HEK293T (cell line): Measurements from ENCODE around the gene WDR53.
"Not testable (repeated sequence)": the region's sequence is repeated elsewhere in the genome, so short reads cannot be mapped to it uniquely, and the experiment has no call there.

Experiments
- CTCF ChIA-PET: fragments of 350-600 bp; formaldehyde crosslinking; extraction: SDS; loops from one replicate; lab custom pipeline; 2021; ENCODE audit warnings: antibody characterized with exemption, inconsistent platforms; lab: Yijun Ruan, JAX
- POLR2A ChIA-PET: fragments of 350-600 bp; formaldehyde crosslinking; extraction: SDS; loops from one replicate; lab custom pipeline; 2020; ENCODE audit warnings: antibody characterized with exemption, inconsistent platforms; lab: Yijun Ruan, JAX
- DNase-seq: peaks from one replicate; pipeline ENCODE4 v3.0.0; 2012; ENCODE audit warnings: mixed read lengths; ENCODE audit errors: extremely low spot score
- ARNT ChIP-seq: fragments of 450-650 bp; IDR thresholded peaks from 2 replicates; pipeline ENCODE4 v1.6.1; 2017; ENCODE audit warnings: mild to moderate bottlenecking
- BHLHE40 ChIP-seq: fragments of 450-650 bp; IDR thresholded peaks from 2 replicates; pipeline ENCODE4 v1.6.1; 2016; ENCODE audit warnings: mild to moderate bottlenecking, moderate library complexity, borderline replicate concordance
- CTBP1 ChIP-seq: fragments of 450-650 bp; IDR thresholded peaks from 2 replicates; pipeline ENCODE4 v1.6.1; 2016; ENCODE audit warnings: borderline replicate concordance
- ELF4 ChIP-seq: fragments of 450-650 bp; IDR thresholded peaks from 2 replicates; pipeline ENCODE4 v1.6.1; 2017; ENCODE audit warnings: antibody characterized with exemption
- FOXA1 ChIP-seq: fragments of 450-650 bp; IDR thresholded peaks from 2 replicates; pipeline ENCODE4 v1.6.1; 2016; ENCODE audit warnings: mild to moderate bottlenecking
- FOXK2 ChIP-seq: fragments of 450-650 bp; IDR thresholded peaks from 2 replicates; pipeline ENCODE4 v1.6.1; 2016; ENCODE audit warnings: mild to moderate bottlenecking
- FOXM1 ChIP-seq: fragments of 450-650 bp; IDR thresholded peaks from 2 replicates; pipeline ENCODE4 v1.6.1; 2017; ENCODE audit warnings: mild to moderate bottlenecking, borderline replicate concordance
- HDGF ChIP-seq: fragments of 450-650 bp; IDR thresholded peaks from 2 replicates; pipeline ENCODE4 v1.6.1; 2017; ENCODE audit warnings: antibody characterized with exemption, borderline replicate concordance
- L3MBTL2 ChIP-seq: fragments of 450-650 bp; conservative IDR thresholded peaks from 2 replicates; pipeline ENCODE4 v1.6.1; 2016; ENCODE audit warnings: mild to moderate bottlenecking
- LEF1 ChIP-seq: fragments of 450-650 bp; IDR thresholded peaks from 2 replicates; pipeline ENCODE4 v1.6.1; 2017; ENCODE audit warnings: mild to moderate bottlenecking, borderline replicate concordance
- NFRKB ChIP-seq: fragments of 450-650 bp; IDR thresholded peaks from 2 replicates; pipeline ENCODE4 v1.6.1; 2016; ENCODE audit warnings: mild to moderate bottlenecking, moderate library complexity
- PKNOX1 ChIP-seq: fragments of 450-650 bp; IDR thresholded peaks from 2 replicates; pipeline ENCODE4 v1.6.1; 2016
- SP1 ChIP-seq: fragments of 450-650 bp; IDR thresholded peaks from 2 replicates; pipeline ENCODE4 v1.6.1; 2017
- SUZ12 ChIP-seq: fragments of 450-650 bp; IDR thresholded peaks from 2 replicates; pipeline ENCODE4 v1.6.1; 2016; ENCODE audit warnings: mild to moderate bottlenecking
- TARDBP ChIP-seq: fragments of 450-650 bp; IDR thresholded peaks from 2 replicates; pipeline ENCODE4 v1.6.1; 2016
- ZNF384 ChIP-seq: fragments of 450-650 bp; IDR thresholded peaks from 2 replicates; pipeline ENCODE4 v1.6.1; 2016

The WDR53 gene

GRCh38 chr3:196513697-196514349 is 54.5 kb downstream of the WDR53 start:
- no peak for DNase-seq
- ChIA-PET CTCF (interaction anchor here (1.0 to 1.6 kb wide), 4 partner anchors 9 to 260 kb away, joined by 3 to 4 read pairs (median 4); no protein-coding TSS in a partner anchor), POLR2A (interaction anchor here (1.5 kb wide), 1 partner anchor 10 kb away, joined by 4 read pairs; the partner anchor contains the start of gene RNF168)
- no peak for TF ChIP-seq SUZ12
- no peak for TF ChIP-seq FOXK2
- no peak for TF ChIP-seq SP1
- TF ChIP-seq PKNOX1, result no peak
- no peak for TF ChIP-seq HDGF
- TF ChIP-seq FOXM1, result no peak
- TF ChIP-seq ELF4, result no peak
- TF ChIP-seq ZNF384, result no peak
- TF ChIP-seq L3MBTL2, result no peak
- TF ChIP-seq TARDBP, result no peak
- no peak for TF ChIP-seq NFRKB
- TF ChIP-seq ARNT, result no peak
- TF ChIP-seq LEF1, result no peak
- TF ChIP-seq BHLHE40, result no peak
- TF ChIP-seq CTBP1, result no peak
- no peak for TF ChIP-seq FOXA1

- CTCF ChIA-PET, DNase-seq: not testable (repeated sequence)
- POLR2A ChIA-PET, result interaction anchor here (1.5 kb wide), 1 partner anchor 8 kb away, joined by 4 read pairs; the partner anchor contains the start of gene RNF168
Measured at GRCh38 chr3:196511646-196512425, 56.5 kb downstream of the WDR53 start.

- CTCF ChIA-PET, DNase-seq, POLR2A ChIA-PET: not testable (repeated sequence)
Measured at GRCh38 chr3:196511108-196511507, 57.2 kb downstream of the WDR53 start.

GRCh38 chr3:196506687-196507086 is 61.7 kb downstream of the WDR53 start:
- no peak for DNase-seq
- POLR2A ChIA-PET, result no interaction called here
- CTCF ChIA-PET, result no interaction called here
- TF ChIP-seq ZNF384, result no peak
- no peak for TF ChIP-seq FOXK2
- no peak for TF ChIP-seq HDGF
- TF ChIP-seq L3MBTL2, result no peak
- TF ChIP-seq FOXM1, result no peak
- TF ChIP-seq ELF4, result no peak
- TF ChIP-seq FOXA1, result no peak
- TF ChIP-seq SP1, result no peak
- TF ChIP-seq NFRKB, result no peak
- TF ChIP-seq PKNOX1, result no peak
- TF ChIP-seq ARNT, result no peak
- no peak for TF ChIP-seq SUZ12
- TF ChIP-seq TARDBP, result no peak
- no peak for TF ChIP-seq LEF1
- TF ChIP-seq BHLHE40, result no peak
- TF ChIP-seq CTBP1, result no peak

- POLR2A ChIA-PET, result interaction anchor here (1.4 kb wide), 2 partner anchors 8 to 18 kb away, joined by 4 to 5 read pairs; no protein-coding TSS in a partner anchor
- TF ChIP-seq BHLHE40, result no peak
- TF ChIP-seq FOXM1, result no peak
- no peak for TF ChIP-seq SP1
- TF ChIP-seq PKNOX1, result no peak
- TF ChIP-seq SUZ12, result no peak
- no peak for TF ChIP-seq ARNT
- no peak for TF ChIP-seq FOXK2
- CTCF ChIA-PET, result interaction anchor here (0.6 to 1.0 kb wide), 3 partner anchors 8 to 251 kb away, joined by 3 to 4 read pairs (median 3); no protein-coding TSS in a partner anchor
- no peak for DNase-seq
Measured at GRCh38 chr3:196504556-196504955, 63.8 kb downstream of the WDR53 start.
